ENCODE measurements around the gene MRFAP1. TPM values are rescaled to one million over a fixed set of nuclear protein-coding genes. Genes with fewer than 3 reads are reported as not detected.
"Not testable (repeated sequence)": the region's sequence is repeated elsewhere in the genome, so short reads cannot be mapped to it uniquely, and the experiment has no call there.

MRFAP1 gene
- total RNA-seq, 2 donors from 2014 or later, result 148 to 153 TPM

GRCh38 chr4:6672541-6673190 is 32.2 kb downstream of the MRFAP1 start:
- not testable (repeated sequence) for H3K27me3 Mint-ChIP-seq (ENCODE audit: low read depth); ATAC-seq (replicated peaks in 1 of 2); DNase-seq; H3K27ac Mint-ChIP-seq; H3K9me3 Mint-ChIP-seq
- Mint-ChIP-seq H3K4me1 (ENCODE audit: low read depth) (peaks cover 35% of the 10 kb centered on the region), H3K36me3 (ENCODE audit: insufficient read depth in 2 of 2) (peaks cover 18 to 22% of the 10 kb centered on the region in 2 donors), H3K4me3 (peak overlapping the region in 1 of 2 donors; percentile 80)

DNA sequence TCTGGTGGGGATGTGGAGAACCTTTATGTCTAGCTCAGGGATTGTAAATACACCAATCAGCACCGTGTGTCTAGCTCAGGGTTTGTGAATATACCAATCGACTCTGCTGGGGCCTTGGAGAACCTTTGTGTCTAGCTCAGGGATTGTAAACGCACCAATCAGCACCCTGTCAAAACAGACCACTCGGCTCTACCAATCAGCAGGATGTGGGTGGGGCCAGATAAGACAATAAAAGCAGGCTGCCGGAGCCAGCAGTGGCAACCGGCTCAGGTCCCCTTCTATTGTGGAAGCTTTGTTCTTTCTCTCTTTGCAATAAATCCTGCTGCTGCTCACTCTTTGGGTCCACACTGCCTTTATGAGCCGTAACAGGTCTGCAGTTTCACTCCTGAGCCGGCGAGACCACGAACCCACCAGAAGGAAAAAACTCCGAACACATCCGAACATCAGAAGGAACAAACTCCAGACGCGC is 32.7 kb downstream of the MRFAP1 start:
- H3K27me3 Mint-ChIP-seq (ENCODE audit: low read depth); H3K9me3 Mint-ChIP-seq: not testable (repeated sequence)
- Mint-ChIP-seq H3K36me3 (ENCODE audit: insufficient read depth in 2 of 2) (peaks cover 18 to 22% of the 10 kb centered on the region in 2 donors), H3K4me3 (peak overlapping the region; percentile 79 to 80), H3K27ac (peak overlapping the region; percentile 95), H3K4me1 (ENCODE audit: low read depth) (peaks cover 37% of the 10 kb centered on the region)
- peak; percentile 12 to 23 for ATAC-seq (replicated peaks in 1 of 2)
- DNase-seq, result peak; percentile 64 to 65

- Mint-ChIP-seq H3K27ac (peak overlapping the region; percentile 95), H3K9me3 (no peaks in the 10 kb centered on the region), H3K4me3 (peak overlapping the region; percentile 79 to 80), H3K27me3 (ENCODE audit: low read depth) (no peaks in the 10 kb centered on the region), H3K36me3 (ENCODE audit: insufficient read depth in 2 of 2) (peaks cover 18 to 25% of the 10 kb centered on the region in 2 donors), H3K4me1 (ENCODE audit: low read depth) (peaks cover 41% of the 10 kb centered on the region)
- DNase-seq (peak; percentile 94 to 96), ATAC-seq (replicated peaks in 1 of 2) (peak; percentile 76 to 80)
Observed at GRCh38 chr4:6673660-6674499, 33.4 kb downstream of the MRFAP1 start.

GRCh38 chr4:6674500-6675149 is 34.1 kb downstream of the MRFAP1 start:
- ATAC-seq (replicated peaks in 1 of 2), result peak; percentile 39 to 52
- Mint-ChIP-seq H3K27me3 (ENCODE audit: low read depth) (no peaks in the 10 kb centered on the region), H3K4me1 (ENCODE audit: low read depth) (peaks cover 43% of the 10 kb centered on the region), H3K9me3 (peaks cover 0 to 3% of the 10 kb centered on the region in 2 donors), H3K27ac (peak overlapping the region; percentile 85), H3K4me3 (peak overlapping the region; percentile 79 to 80), H3K36me3 (ENCODE audit: insufficient read depth in 2 of 2) (peaks cover 18 to 29% of the 10 kb centered on the region in 2 donors)
- DNase-seq, result peak; percentile 66 to 74

DNA sequence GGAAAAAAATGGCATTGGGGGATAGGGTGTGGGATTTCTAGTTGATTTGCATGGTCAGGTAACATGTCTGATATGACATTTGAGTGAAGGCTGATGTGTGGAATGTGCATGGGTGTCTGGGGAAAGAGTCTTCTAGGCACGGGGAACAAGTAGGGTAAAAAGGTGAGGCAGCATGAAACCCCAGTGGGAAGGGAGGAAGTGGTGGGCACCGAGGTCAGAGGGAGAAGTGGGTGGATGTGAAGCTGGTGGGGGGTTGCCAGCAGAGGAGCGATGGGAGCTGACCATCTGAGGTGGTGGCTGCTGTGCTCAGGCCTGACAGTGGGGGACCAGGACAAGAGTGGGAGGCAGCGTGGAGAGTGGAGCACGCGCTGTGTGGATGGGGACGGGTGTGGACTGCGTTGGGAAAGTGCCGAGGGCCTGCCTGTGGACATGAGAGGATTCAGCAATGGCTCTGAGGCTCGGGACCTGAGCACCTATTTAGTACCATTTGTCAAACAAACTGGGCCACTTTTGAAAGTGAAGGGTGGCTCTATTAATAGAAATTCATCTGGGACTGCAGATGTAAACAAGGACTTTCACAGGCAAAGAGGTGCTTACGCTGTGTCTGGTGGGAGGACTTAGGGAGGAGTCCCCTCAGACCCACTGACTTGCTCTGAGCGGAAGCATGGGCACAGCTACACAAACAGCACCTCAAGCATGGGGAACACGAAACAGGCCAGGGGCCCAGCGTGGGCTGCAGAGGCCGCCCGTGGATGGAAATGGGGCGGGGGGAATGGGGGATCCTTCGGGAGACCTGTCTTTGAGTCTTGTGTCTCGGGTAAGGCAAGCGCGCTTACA is 36.5 kb downstream of the MRFAP1 start:
- Mint-ChIP-seq H3K27ac (peak overlapping the region; percentile 85), H3K4me3 (peak overlapping the region; percentile 79 to 80), H3K9me3 (peaks cover 0 to 3% of the 10 kb centered on the region in 2 donors), H3K4me1 (ENCODE audit: low read depth) (peaks cover 59% of the 10 kb centered on the region), H3K36me3 (ENCODE audit: insufficient read depth in 2 of 2) (peaks cover 18 to 37% of the 10 kb centered on the region in 2 donors), H3K27me3 (ENCODE audit: low read depth) (no peaks in the 10 kb centered on the region)
- DNase-seq (no peak), ATAC-seq (replicated peaks in 1 of 2) (no peak)

- Mint-ChIP-seq H3K36me3 (ENCODE audit: insufficient read depth in 2 of 2) (peaks cover 9 to 27% of the 10 kb centered on the region in 2 donors), H3K4me1 (ENCODE audit: low read depth) (peaks cover 48% of the 10 kb centered on the region), H3K4me3 (no peak overlapping the region), H3K27me3 (ENCODE audit: low read depth) (no peaks in the 10 kb centered on the region), H3K27ac (peak overlapping the region; percentile 32), H3K9me3 (peaks cover 0 to 3% of the 10 kb centered on the region in 2 donors)
- DNase-seq (no peak), ATAC-seq (replicated peaks in 1 of 2) (no peak)
Observed at GRCh38 chr4:6680372-6681034, 40.0 kb downstream of the MRFAP1 start.

- Mint-ChIP-seq H3K9me3 (peaks cover 0 to 3% of the 10 kb centered on the region in 2 donors), H3K27me3 (ENCODE audit: low read depth) (no peaks in the 10 kb centered on the region), H3K27ac (no peak overlapping the region), H3K36me3 (ENCODE audit: insufficient read depth in 2 of 2) (peaks cover 5 to 21% of the 10 kb centered on the region in 2 donors), H3K4me1 (ENCODE audit: low read depth) (peaks cover 45% of the 10 kb centered on the region), H3K4me3 (no peak overlapping the region)
- no peak for ATAC-seq (replicated peaks in 1 of 2)
- no peak for DNase-seq
Observed at GRCh38 chr4:6681191-6681590, 40.7 kb downstream of the MRFAP1 start.

GRCh38 chr4:6682862-6683590 is 42.5 kb downstream of the MRFAP1 start:
- H3K27ac Mint-ChIP-seq, result no peak overlapping the region
- H3K9me3 Mint-ChIP-seq, result peaks cover 0 to 3% of the 10 kb centered on the region in 2 donors
- H3K4me1 Mint-ChIP-seq (ENCODE audit: low read depth), result peaks cover 44% of the 10 kb centered on the region
- DNase-seq, result no peak
- no peak overlapping the region for H3K4me3 Mint-ChIP-seq
- H3K36me3 Mint-ChIP-seq (ENCODE audit: insufficient read depth in 2 of 2), result peaks cover 0 to 15% of the 10 kb centered on the region in 2 donors
- ATAC-seq (replicated peaks in 1 of 2), result no peak
- H3K27me3 Mint-ChIP-seq (ENCODE audit: low read depth), result peaks cover 2% of the 10 kb centered on the region

DNA sequence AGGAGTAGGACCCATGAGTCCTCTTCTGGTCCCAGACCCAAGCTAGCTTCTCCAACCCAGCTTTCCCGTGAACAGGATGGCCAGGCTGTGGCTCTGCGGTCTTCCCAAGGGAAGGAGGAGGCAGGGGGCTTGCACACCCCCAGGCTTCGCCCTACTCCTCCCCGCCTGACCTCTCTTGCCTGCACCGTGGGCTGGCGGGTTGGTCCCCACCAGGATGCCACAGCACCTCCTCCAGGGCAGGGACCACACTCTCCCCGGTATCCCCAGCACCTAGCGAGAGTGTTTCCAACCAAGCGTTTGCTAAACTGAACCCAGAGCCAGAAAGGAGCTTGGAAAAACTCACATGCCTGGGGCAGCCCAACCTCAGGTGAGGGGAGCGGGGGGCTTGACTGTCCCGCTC is 44.2 kb downstream of the MRFAP1 start:
- peaks cover 54% of the 10 kb centered on the region for H3K4me1 Mint-ChIP-seq (ENCODE audit: low read depth)
- no peak overlapping the region for H3K27ac Mint-ChIP-seq
- peaks cover 0 to 8% of the 10 kb centered on the region in 2 donors for H3K36me3 Mint-ChIP-seq (ENCODE audit: insufficient read depth in 2 of 2)
- ATAC-seq (replicated peaks in 1 of 2), result no peak
- DNase-seq, result no peak
- no peaks in the 10 kb centered on the region for H3K9me3 Mint-ChIP-seq
- peaks cover 5% of the 10 kb centered on the region for H3K27me3 Mint-ChIP-seq (ENCODE audit: low read depth)
- H3K4me3 Mint-ChIP-seq, result no peak overlapping the region

GRCh38 chr4:6686104-6686787 is 45.8 kb downstream of the MRFAP1 start:
- no peaks in the 10 kb centered on the region for H3K36me3 Mint-ChIP-seq (ENCODE audit: insufficient read depth in 2 of 2)
- no peak overlapping the region for H3K27ac Mint-ChIP-seq
- H3K9me3 Mint-ChIP-seq, result no peaks in the 10 kb centered on the region
- H3K27me3 Mint-ChIP-seq (ENCODE audit: low read depth), result peaks cover 5% of the 10 kb centered on the region
- DNase-seq, result no peak
- ATAC-seq (replicated peaks in 1 of 2), result no peak
- H3K4me1 Mint-ChIP-seq (ENCODE audit: low read depth), result peaks cover 57% of the 10 kb centered on the region
- H3K4me3 Mint-ChIP-seq, result no peak overlapping the region

Data from activated T-cell treated with anti-CD3 and anti-CD28 coated beads, Interleukin-2, amount 50 U/mL, for 72 hours (primary cell).